HTR-8/SVneo (cell line): ENCODE results near the gene PIK3CD.
"Not testable (repeated sequence)": the region's sequence is repeated elsewhere in the genome, so short reads cannot be mapped to it uniquely, and the experiment has no call there.

Experiments used
- DNase-seq: peaks from one replicate; pipeline ENCODE4 v3.0.0; 2011; ENCODE audit warnings: low spot score, mixed read lengths; ENCODE audit not compliant: insufficient read length
- FAIRE-seq: peaks from 2 replicates; lab custom pipeline; 2011; peaks lifted over from hg19 to GRCh38; lab: Jason Lieb, UNC

Gene PIK3CD

DNA sequence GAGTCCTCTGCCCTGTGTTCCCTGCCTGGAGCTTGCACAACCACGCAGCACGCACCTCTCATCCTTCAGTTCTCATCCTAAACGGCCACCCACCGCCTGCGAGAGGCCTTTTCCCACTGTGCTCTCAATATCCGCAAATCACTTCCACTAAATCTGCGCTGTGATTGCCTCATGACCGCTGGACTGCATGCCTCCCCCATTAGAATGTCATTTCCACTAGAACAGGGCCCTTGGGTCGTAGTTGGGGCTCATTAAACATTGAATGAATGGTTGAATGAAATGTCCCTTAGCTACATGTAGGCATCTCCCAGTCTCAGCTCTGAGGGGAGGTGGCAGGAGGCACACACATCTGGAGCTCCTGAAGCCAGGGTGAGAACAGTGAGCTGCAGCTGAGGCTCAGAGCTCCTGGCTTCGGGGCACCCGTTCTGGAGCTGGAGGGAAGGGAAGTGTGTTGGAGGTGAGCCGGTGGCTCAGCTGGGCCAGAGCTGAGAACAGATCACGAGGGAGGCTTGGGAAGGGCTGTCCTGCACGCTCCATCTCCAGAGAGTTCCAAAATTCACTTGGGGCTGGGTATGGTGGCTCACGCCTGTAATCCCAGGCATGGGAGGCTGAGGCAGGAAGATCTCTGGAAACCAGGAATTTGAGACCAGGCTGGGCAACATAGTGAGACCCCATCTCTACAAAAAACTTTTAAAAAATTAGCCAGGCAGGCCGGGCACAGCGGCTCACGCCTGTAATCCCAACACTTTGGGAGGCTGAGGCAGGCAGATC lies 32.4 kb upstream of the PIK3CD start:
- FAIRE-seq, result no peak
- DNase-seq, result no peak

DNA sequence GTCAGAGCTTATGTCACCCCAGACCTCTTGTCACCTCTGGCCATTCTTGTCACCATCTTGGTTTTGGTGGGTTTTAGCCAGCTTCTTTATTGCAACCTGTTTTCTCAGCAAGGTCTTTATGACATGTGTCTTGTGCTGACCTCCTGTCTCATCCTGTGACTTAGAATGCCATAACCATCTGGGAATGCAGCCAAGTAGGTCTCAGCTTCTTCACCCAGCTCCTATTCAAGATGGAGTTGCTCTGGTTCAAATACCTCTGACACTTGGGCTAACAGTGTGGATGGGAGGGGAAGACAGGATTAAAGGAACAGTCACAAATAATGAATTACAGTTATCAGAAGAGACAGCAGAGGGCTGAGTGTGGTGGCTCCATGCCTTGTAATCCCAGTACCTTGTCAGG lies 30.5 kb upstream of the PIK3CD start:
- no peak for DNase-seq
- FAIRE-seq, result no peak

DNA sequence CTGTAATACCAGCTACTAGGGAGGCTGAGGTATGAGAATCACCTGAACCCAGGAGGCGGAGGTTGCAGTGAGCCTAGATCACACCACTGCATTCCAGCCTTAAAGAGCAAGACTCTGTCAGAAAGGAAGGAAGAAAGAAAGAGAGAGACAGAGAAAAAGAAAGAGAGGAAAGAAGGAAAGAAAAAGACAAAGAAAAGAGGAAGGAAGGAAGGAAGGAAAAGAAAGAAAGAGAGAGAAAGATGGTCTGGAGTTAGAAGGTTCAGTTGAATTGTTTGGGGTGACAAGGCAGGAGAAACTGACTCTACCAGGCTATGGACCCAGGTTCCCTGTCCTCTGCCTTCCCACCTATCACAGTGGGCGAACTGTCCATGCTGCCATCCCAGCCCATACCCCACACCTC lies 27.4 kb upstream of the PIK3CD start:
- DNase-seq, result no peak
- no peak for FAIRE-seq

DNA sequence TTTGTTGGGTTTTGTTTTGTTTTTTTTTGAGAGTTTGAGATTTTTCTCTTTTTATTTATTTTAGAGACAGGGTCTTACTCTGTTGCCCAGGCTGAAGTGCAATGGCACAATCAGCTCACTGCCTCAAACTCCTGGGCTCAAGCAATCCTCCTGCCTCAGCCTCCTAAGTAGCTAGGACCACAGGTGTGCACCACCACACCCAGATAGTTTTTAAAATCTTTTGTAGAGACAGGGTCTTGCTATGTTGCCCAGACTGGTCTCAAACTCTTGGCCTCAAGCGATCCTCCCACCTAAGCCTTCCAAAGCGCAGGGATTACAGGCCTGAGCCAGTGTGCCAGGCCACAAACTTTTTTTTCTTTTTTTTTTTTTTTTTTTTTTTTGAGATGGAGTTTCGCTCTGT lies 26.5 kb upstream of the PIK3CD start:
- DNase-seq, FAIRE-seq: not testable (repeated sequence)

DNA sequence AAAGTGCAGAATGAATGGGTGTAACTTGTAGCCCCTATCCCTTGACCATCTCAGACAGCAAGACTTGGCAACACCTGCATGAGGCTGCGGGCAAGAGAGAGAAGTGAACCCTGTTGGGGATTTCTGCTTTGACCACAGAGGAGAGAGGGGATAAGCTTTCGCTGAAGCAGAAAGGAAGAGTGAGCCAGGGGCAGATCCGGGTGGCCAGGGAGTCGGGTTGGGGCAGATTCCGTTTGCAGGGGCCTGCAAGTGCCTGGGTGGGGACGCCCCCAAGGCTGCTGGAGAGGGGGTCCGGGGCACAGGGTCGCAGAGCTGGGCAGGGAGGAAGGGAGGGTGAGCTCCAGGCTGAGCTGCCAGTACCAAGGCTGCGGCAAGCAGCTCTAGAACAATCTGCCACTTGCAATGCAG lies 25.3 kb upstream of the PIK3CD start:
- no peak for FAIRE-seq
- no peak for DNase-seq

DNA sequence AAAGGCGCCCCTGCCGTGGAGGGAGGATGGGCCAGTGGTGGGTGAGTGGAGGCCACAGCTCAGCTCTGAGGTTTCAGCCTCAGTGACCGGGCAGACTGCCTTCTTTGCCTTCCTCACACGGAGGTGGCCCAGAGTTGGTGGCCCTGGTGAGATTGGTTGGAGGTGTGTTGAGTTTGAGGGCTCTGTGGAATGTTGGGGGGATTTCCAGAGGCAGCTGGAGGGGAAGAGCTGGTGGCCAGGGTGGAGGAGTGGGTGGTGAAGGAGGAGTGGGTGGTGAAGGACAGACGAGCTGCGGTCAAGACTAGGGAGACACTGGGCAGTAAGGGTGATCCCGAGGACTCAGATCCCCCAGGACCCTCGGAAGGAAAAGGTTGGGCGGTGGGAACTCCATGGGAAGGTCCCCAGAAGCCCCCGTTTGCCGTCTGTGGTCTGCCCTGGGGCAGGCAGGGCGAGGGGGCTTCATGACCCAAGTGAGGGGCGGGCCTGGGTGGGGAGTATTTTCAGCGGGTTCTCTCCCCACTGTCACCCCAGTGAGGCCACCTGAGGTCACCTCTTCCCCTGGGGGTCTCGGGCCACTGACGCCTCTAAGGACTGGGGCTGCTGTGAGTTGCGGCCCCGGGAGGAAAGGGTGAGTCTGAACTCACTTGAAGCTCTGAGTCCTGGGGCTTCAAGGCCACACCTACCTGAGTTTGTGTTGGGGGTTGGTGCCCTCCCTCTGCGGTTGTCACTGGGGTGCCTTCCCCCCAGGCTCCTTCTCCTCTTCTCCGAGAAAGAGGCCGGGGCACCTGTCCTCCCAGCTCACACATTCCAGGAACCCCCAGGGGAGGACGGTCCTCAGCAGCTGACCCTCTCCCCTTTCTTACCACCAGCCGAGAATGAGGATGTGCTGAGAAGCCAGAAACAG lies 22.7 kb upstream of the PIK3CD start:
- no peak for DNase-seq
- no peak for FAIRE-seq

DNA sequence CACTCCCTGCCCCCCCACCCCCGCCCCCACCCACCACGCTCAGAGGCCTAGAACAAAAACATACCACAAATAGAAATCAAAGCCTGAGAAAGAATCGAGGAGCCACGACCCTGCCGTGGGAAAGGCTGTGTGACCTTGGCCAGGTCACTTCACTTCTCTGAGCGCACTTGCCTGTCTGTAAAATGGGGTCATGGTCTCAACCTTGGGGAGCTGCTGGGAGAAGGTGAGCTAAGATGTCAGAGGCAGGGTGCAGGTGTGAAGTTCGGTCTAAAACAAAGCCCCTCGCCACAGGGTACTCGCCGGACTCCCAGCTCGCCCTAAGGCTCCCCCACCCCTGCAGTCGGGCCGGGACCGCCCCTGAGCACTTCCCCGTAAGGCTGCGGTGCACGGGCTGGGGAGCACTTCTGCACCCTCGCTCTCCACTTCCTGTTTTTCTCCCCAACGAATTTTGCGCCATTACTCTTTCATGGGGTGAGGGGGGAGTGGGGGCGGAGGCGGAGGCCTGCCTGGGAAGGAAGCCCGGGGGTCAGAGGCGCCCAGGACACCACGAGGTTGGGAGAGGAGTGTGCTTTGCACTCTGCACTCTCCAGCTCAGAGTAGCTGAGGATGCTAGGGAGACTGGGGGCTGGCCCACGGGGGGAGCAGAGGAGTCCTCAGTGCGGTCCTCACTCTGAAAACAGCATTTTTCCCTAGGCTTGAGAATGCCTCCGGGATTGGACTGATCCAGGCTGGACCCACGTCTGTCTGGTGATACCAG lies 21.9 kb upstream of the PIK3CD start:
- FAIRE-seq (no peak), DNase-seq (no peak)

DNA sequence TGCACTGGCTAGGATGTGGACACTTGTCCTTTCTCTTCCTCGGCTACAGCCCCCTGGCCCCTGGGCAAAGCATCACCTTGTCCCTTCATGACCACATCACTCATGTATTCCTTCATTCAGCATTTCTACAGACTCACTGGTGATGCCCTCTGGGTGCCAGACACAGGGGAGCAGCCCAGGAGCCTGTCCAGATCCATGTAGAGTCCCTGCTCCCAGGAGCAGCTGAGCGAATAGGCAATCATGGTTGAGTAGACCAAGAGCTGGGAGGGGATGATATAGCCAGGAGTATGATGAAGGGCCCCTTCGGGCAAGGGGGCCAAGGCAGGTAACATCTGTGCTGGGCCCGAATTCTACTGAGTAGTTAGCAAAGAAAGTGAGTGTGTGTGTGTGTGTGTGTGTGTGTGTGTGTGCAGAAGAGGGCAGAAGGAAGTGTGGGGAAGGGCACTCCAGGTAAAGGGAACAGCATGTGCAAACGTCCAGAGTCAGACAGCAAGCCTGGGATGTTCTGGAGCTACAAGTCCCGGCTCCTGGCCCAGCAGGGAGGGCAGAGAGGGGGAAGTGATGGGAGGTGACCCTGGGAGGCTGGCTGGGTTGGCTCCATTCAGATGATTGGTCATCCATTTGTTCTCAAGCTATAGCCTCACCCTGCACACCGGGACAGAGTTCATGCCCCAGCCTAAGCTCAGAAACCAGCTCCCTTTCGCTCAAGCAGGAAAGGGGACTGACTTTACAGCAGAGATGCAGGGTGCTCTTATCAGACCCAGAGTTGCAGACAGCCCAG lies 21.0 kb upstream of the PIK3CD start:
- FAIRE-seq (no peak), DNase-seq (no peak)

DNA sequence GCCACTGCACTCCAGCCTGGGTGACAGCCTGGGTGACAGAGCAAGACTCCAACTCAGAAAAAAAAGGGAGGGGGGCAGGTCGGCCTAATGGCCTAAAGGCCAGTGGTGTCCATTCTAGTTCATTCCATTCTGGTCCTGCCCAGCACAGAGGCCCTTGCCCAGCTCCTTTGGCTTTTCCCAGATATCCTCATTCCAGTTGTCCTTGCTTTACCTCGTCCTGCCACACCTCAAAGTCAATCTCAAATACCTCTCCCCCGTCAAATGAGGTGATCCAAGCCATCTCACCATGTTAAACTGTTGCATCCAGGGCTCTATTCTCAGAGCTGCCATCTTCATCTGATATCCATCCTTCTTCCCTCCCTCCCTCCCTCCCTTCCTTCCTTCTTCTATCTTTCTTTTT lies 19.9 kb upstream of the PIK3CD start:
- no peak for FAIRE-seq

DNA sequence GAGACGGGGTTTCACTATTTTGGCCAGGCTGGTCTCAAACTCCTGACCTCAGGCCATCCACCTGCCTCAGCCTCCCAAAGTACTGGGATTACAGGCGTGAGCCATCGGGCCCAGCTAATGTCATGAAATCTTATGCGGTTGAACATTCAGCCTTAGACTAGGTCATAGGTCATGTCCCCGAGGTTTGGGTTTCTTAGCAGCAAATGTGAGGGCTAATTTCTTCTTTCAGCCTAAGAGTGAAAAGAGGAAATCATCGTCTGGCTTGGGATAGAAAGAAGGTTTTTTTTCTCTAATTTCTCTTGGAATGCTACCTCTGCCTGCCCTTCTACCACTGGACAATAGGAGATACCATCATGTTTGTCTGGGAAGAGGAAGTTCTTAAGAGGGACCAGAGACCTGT lies 18.0 kb upstream of the PIK3CD start:
- FAIRE-seq (no peak), DNase-seq (no peak)

More for the DNA sequence above, 19.9 kb upstream of the PIK3CD start:
- no peak for DNase-seq

DNA sequence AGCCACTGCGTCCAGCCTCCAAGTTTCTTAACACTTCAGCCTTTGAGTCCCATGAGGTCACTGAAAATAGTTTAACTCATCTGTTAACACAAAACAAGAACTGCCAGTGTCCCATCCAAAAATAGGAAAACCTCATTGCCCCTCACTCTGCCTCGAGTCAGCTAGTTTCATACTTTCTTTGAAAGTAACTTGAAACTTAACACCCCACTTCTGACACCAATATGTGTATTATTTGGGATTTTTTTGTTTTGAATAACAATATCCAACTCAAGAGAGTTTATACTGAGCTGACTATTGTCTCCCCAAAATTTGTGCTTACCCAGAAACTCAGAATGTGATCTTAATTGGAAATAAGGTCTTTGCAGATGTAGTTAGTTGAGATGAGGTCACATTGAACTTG lies 16.9 kb upstream of the PIK3CD start:
- DNase-seq, result no peak
- no peak for FAIRE-seq

DNA sequence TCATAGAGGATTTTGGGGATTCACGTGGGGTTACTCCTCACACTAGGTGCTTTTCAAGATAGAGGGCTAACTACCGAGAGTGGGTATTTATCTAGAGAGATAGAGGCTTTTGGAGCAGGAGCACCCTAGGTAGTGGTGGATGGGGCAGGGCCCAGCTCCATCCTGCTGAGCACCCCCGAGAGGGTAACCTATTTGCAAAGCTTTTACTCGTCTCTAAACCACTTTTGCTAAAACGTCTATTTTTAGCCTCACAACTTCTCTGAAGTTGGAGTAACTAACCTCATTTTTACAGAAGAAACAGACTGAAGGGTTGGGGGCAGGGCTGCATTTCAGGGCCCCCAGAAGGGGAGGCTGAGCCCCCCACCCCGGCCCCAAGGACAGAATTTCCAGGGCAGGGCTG lies 12.3 kb upstream of the PIK3CD start:
- DNase-seq (no peak), FAIRE-seq (no peak)

DNA sequence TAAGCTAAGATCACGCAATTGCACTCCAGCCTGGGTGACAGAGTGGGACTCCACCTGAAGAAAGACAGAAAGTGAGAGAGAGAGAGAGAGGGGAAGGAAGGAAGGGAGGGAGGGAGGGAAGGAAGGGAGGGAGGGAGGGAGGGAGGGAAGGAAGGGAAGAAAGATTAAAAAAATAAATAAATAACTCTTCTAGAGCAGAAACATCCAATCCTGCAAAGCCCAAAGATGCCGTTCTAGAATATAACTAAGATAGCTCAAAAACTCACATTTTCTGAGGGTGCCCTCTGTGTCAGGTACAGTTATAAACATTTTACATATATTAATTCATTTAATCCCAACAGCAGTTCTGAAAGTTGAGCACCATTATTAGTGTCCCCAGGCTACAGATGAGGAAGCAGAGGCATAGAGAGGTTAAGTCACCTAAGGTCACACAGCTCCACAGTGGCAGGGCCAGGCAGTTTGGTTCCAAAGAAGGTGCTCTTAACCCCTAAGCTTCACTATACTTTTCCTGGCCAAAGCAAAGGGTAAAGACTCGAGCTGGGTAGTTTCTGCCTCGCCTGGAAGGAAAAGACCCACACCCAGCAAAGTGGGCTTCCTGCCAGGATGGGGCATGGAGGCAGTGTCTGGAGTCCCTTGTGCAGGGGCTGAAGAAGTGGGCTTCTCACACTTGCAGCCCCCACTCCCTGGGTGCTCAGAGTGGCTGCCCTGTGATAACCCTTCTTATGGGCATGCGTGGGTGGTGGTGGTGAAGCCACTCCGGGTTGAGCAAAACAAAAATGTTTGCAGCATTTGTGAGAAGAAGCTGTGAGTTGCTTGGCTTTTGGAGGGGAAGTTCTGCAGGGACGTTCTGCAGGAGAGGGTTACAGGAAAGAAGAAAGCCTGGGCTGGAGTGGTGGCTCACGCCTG lies 7.9 kb upstream of the PIK3CD start:
- DNase-seq, result no peak
- FAIRE-seq, result no peak

DNA sequence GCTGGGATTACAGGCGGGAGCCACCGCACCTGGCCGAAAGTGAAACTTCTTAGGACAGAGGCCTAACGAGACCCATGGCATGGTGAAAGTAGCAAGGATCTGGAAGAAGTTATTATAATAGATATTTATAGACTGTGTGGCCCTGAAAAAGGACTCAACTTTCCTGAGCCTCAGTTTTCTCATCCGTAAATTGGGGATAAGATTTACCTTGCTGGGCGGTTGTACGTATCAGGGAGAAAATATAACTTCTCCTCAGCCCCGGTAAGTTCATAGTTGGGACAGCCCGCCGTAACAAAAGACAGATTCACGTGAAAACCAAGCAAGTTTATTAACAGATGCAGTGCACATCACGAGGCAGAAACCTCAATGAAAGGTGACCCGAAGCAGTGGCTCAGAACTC lies 5.5 kb upstream of the PIK3CD start:
- FAIRE-seq, result no peak

DNA sequence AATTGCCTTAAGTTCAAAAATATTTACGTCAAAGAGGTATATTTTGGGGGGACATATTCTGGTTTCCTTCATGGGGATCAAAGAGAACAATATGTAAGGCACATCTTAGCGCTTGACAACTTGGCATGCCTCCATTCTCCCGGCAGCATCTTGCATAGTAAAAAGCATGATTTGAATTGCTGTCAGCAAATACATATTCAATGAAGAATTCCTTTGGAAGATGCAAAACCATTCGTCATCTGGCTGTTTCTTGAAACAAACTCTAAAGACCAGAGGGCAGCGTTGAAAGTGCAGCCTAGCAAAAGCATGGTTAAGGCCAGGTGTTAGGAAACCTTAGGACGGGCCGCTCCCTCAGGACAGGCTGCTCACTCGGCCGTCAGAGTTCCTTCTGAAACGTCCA lies 3.4 kb upstream of the PIK3CD start:
- DNase-seq (no peak), FAIRE-seq (no peak)

More for the DNA sequence above, 5.5 kb upstream of the PIK3CD start:
- no peak for DNase-seq

DNA sequence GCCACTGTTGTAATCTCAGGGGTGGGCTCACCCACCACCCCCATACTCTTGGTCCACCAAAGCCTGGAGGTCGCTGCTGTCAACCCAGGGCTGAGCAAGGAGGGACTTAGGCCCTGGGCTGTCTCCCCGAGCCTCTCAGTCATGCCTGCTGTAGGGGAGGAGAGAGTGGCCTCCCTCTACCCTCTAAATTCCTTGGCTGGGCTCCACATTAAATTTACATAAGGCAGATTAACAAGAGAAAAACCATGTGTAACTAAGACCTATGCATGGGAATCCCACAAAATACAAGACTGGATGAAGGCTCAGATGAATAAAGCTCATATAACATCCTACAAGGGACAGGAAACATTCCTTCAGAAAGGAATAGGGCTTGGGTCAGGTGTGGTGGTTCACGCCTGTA lies 1.8 kb upstream of the PIK3CD start:
- FAIRE-seq (no peak), DNase-seq (no peak)

DNA sequence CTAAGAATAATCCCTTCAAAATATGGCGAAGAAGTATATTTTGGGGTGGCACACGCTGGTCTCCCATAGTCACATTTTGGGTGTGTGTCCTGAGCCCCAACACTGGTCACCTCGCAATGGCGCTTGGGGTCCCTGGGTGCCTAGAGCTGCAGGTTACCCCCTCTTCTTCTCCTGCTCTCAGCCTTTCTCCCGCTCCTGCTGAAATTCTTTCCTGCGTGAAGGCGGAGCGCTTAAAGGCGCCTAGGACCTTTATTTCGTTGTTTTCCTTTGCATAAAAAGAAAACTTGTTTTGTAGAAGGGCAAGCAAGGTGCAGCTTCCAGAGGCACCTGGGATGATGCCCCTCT lies 339 bp upstream of the PIK3CD start:
- FAIRE-seq (no peak), DNase-seq (no peak)

DNA sequence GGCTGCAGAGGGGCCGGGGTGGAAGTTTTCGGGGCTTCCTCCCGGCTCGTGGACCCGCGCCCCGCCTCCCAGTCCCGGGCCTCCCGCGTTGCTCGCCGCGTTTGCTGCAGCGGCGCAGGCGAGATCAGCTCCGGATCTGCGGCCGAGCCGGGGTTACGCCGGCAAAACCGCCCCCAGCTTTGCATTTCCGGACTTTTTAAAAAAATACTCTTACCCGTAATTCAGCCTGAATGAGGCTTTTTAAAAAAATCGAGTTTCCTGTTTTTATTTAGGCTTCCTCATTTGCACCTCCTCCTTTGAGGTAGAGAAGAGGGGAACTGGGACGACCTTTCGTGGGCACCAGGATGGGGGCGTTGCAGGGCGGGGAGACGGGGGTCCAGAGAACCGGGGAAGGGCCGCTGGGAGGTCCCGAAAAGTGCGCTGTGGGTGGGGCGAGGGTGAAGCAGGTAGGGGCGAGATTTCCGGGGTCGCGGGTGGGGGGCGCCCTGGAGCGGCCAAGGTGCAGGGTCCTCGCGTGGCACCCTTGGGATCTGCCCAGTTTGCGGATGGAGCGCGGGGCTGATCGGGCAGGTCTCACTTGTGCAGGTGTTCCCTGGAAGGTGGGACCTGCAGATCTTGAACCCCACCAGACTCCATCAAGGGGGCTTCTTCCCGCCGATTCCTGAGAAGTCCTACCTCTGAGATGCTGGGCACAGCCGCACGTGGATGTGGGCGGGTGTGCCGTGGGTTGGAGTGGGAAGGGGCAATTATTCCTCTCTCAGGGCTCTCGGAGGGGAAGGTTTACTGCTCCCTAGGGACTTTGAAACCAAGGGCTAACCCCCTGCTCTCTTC lies 1.1 kb downstream of the PIK3CD start:
- DNase-seq, result no peak
- no peak for FAIRE-seq

DNA sequence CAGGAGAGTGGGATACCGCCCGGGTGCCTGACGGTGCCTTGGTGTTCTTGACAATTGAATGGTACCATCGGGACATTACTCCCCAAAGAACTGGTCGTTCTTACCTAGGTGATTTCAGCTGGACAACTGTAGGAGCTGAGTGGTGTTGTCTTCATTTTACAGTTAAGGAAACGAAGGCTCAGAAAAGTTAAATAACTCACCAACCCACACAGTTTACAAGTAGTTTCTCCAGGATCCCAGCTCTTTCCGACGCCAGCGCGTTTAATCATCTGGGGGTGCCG lies 1.6 kb downstream of the PIK3CD start:
- DNase-seq (no peak), FAIRE-seq (no peak)
